Measurements from ENCODE around the gene PSMD1.

PSMD1 gene

GRCh38 chr2:231110551-231110950 is 53.9 kb downstream of the PSMD1 start:
- no peak overlapping the region for H3K4me3 ChIP-seq (ENCODE audit: low read depth, low read length)

GRCh38 chr2:231111987-231112386 is 55.3 kb downstream of the PSMD1 start:
- no peak overlapping the region for H3K4me3 ChIP-seq (ENCODE audit: low read depth, low read length)

DNA sequence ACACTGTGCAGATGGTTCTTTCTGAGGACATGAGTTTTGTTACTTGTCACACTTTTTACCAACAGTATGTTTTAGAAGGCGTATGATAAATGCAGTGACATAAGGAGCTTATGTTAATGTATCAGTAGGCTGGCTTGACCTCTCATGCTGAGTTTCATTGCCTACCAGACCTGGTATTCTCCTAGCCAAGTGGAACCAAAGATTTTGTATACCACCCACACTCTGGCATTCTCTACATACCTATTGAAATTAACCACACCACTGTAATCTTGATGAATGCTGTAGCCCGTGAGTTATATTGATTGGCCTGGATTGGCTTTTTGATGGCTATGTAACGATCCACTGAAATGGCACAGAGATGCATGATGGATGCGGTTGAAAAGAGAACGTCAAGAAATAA is 56.8 kb downstream of the PSMD1 start:
- H3K4me3 ChIP-seq (ENCODE audit: low read depth, low read length), result no peak overlapping the region

- no peak overlapping the region for H3K4me3 ChIP-seq (ENCODE audit: low read depth, low read length)
Measured at GRCh38 chr2:231115651-231116050, 59.0 kb downstream of the PSMD1 start.

DNA sequence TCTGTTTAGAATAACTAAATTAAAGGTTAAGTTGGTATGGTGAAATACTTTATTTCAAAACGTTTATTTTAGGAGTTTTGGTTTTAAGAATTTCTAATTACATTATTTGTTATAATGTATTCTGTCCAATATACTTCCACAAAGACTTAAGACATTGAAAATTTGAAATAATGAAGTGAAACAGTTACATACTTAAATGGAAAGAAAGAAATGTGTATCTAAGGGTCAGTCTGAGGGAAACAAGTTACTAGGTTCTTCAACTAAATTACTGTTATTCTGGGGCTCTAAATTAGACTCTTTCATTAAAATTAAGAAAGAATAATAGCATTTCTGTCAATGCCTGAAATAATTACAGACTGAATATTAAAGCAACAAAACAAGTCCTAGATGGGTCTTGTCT is 60.5 kb downstream of the PSMD1 start:
- H3K4me3 ChIP-seq (ENCODE audit: low read depth, low read length), result no peak overlapping the region

- no peak overlapping the region for H3K4me3 ChIP-seq (ENCODE audit: low read depth, low read length)
Measured at GRCh38 chr2:231117922-231118613, 61.4 kb downstream of the PSMD1 start.

DNA sequence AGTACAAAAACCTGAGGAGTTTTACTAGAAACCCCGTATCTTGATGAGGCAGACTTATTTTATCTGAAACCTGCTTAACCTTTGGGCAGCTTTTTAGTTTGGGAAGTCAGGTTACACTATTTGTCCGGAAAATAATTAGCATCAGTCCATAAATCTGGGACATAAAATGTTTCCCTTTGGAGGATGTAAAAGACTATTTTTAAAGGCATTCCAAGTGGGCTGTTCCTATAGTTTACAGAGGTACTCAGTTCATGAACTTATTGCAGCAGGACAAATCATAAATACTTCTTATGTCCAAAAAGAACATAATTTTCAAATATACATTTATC is 61.9 kb downstream of the PSMD1 start:
- no peak overlapping the region for H3K4me3 ChIP-seq (ENCODE audit: low read depth, low read length)

GRCh38 chr2:231123362-231123898 is 66.8 kb downstream of the PSMD1 start:
- H3K4me3 ChIP-seq (ENCODE audit: low read depth, low read length), result no peak overlapping the region

DNA sequence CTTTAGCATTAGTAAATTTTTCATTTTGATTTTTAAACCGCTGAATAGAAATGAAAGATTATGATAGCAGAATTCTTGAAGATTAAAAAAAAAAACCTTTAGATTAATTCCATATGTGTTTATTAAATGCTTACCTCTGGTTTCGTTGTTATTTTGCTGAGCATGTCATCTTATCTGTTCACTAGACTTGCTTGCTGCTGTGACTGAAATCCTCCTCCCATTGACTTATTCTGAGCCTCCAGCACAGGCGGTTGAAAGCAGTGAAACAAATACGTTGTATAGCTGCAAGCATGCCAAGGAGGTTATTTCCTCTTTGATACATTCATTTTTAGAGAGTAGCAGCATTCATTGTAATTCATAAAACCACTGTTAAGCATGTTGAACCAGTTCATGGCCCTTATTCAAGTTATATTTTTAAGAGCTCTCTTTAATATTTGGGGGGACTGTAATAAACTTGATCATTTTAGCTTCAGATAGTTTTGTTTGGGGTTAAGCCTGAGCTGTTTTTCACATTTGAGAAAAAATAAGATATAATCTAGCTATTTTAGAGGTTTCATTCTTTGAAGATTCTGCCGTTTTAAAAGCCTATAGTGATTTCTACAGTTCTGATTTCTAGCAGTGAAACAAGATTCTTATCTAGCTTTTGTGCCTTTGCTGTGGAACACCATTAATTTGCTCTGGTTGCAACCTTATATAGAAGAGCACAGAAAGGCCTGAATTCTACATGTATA is 68.3 kb downstream of the PSMD1 start, which contains the start of gene HTR2B:
TSS of gene HTR2B (minus strand) at position 205 of the 731 bp plus-strand sequence. CDS start 1,278 bp downstream, outside the sequence.
- no peak within 1 kb of the TSS for H3K4me3 ChIP-seq (ENCODE audit: low read depth, low read length)

GRCh38 chr2:231126123-231126522 is 69.5 kb downstream of the PSMD1 start:
- H3K4me3 ChIP-seq (ENCODE audit: low read depth, low read length), result no peak overlapping the region

DNA sequence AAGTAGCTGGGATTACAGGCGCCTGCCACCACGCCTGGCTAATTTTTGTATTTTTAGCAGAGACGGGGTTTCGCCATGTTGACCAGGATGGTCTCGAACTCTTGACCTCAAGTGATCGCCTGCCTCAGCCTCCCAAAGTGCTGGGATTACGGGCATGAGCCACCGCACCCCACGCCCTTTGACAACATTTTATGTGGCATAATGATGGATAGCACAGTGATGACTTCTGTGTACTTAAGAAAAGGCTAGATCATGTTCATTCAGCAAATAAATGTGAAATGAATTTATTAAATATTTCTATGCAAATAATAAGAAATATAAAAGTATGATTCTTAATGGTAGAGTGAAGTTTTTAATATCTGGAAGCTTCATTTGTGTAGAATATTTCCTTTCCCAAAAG is 70.8 kb downstream of the PSMD1 start:
- H3K4me3 ChIP-seq (ENCODE audit: low read depth, low read length), result no peak overlapping the region

DNA sequence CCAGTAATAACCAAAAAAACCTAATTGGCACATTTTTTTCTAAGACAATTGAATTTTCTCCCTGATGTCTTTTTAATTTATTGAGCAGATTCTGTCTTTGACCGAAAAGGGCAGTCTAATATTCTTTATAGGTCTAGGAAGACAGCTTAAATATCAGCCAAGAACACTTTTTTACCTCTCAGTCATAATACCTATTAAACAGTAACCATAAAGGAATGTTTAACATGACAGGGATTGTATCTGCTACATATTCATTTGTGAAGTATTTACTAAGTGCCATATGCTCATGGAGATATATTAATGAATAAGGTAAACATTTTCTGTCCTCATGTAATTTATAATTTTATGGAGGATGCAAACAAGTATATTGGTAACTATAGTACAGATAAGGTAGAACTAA is 71.3 kb downstream of the PSMD1 start:
- no peak overlapping the region for H3K4me3 ChIP-seq (ENCODE audit: low read depth, low read length)

- no peak overlapping the region for H3K4me3 ChIP-seq (ENCODE audit: low read depth, low read length)
Measured at GRCh38 chr2:231128541-231128940, 71.9 kb downstream of the PSMD1 start.

- H3K4me3 ChIP-seq (ENCODE audit: low read depth, low read length), result no peak overlapping the region
Measured at GRCh38 chr2:231129216-231129615, 72.5 kb downstream of the PSMD1 start.

- H3K4me3 ChIP-seq (ENCODE audit: low read depth, low read length), result no peak overlapping the region
Measured at GRCh38 chr2:231130336-231131056, 73.8 kb downstream of the PSMD1 start.

- no peak overlapping the region for H3K4me3 ChIP-seq (ENCODE audit: low read depth, low read length)
Measured at GRCh38 chr2:231132129-231132528, 75.5 kb downstream of the PSMD1 start.

DNA sequence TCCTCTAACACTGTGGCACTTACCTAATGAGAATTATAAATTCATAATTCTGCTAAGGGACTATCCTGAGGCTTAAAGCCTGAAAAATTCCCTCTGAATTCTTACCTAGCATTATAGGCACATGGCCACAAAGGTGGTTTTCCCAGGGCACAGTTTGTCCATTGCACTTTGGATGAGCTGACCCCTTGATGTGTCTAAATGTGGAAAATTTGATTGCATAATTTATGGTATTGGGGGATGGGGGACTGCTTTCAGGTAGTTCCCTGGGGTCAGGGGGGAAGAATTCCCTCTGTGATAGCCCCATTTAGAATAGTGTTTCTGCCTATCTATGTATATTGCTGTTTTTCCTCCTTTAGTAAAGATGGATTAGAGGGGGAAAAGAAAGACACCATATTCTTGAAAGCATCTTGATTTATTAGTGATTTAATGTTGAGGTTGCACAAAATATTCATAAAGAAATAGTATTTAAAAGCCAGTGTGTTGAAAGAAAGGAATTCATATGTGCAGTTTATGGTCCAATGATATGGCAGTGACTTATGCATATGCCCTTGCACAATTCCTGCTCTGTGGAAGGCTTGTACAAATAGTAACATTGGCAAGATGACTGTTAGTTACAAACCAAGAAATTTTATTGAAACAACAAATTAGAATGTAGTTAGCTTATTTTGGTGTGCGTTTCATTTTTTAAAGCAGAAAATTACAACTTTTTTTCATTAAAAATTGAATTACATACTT is 76.9 kb downstream of the PSMD1 start:
- H3K4me3 ChIP-seq (ENCODE audit: low read depth, low read length), result no peak overlapping the region

DNA sequence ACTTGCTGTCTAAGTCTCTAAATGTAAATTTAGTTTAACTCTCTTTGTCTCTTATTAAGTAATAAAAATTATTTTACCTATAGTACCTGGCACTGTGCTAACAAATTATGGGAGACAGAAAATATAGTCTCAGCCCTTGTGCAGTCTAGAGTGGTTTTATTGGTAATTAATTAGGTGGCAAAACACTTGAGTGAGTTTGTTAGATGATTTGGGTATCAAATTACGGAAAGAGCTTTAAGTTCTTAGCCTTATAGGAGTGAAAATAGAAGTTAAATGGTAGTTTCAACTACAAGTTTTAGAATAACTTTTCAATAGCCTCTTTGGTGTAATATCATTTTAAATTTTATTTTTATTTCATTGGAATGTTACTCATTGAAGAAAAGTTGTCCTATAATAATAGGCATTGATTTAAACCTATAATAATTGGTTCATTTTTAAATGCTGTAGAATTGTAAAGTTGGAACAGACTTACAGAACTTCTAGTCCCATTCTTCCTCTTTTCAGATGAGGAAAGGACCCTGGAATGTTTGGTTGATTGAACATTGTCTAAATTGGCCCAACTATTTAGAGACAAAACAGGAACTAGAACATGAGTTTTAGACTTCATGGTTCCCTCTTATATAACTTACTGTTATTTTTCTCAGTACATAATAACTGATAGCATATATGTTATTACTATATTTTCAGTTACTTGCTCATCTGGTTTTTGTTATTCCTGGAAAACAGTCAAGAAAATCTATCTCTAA is 78.4 kb downstream of the PSMD1 start:
- no peak overlapping the region for H3K4me3 ChIP-seq (ENCODE audit: low read depth, low read length)

DNA sequence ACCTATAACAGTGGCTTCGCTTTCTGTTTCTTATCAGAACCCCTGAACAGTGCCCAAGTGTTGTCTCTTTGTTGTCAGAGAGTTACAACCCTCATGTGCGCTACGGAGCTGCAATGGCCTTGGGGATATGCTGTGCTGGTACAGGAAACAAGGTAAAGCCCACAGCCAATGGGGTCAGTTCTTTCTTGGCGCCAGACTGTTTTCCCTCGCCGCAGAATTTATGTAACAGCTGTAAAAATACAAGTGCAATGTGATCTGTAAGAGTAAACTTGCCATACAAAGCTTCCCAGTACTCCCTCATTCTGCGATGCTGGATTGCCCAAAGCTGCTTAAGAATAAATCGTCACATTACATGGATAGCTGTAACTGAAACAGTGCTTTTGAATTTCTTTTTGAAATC is 82.0 kb downstream of the PSMD1 start:
- no peak overlapping the region for H3K4me3 ChIP-seq (ENCODE audit: low read depth, low read length)

DNA sequence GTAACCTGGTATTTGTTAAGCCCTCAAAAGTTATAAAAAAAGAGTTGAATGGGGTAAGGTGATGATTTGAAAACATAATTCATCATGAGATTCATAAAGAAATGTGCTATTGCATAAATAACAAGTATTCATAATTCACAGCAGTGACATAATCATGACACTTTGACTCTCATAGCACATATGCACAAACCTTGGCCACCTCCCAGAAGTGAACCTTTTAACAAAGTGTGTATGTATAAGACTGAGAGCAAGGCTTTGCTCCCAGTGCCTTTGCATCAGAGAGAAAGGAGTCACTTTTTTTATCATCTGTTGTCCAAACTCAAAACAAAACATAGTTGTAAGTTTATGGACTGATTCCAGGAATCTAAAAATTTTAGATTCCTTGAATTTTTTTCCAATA is 83.1 kb downstream of the PSMD1 start:
- H3K4me3 ChIP-seq (ENCODE audit: low read depth, low read length), result no peak overlapping the region

All from iPS-11a (cell line).